Stimulated activated CD4-positive, alpha-beta T cell treated with anti-CD3 and anti-CD28 coated beads, Interleukin-4, amount 100 ng/mL, for 24 hours (primary cell): Measurements from ENCODE around the gene FNDC3B.
"Not testable (repeated sequence)": the region's sequence is repeated elsewhere in the genome, so short reads cannot be mapped to it uniquely, and the experiment has no call there.

Experiments used
- DNase-seq: peaks from one replicate; pipeline ENCODE4 v3.0.0-alpha.2; 2020

FNDC3B gene

GRCh38 chr3:172249039-172249438 is 209.7 kb downstream of the FNDC3B start:
- DNase-seq, result no peak

GRCh38 chr3:172251211-172251610 is 211.8 kb downstream of the FNDC3B start:
- no peak for DNase-seq

GRCh38 chr3:172253200-172253599 is 213.8 kb downstream of the FNDC3B start:
- DNase-seq, result no peak

GRCh38 chr3:172254542-172254941 is 215.2 kb downstream of the FNDC3B start:
- DNase-seq, result no peak

GRCh38 chr3:172255321-172255720 is 215.9 kb downstream of the FNDC3B start:
- not testable (repeated sequence) for DNase-seq

- DNase-seq, result no peak
Measured at GRCh38 chr3:172256101-172256734, 216.8 kb downstream of the FNDC3B start.

GRCh38 chr3:172257648-172258400 is 218.4 kb downstream of the FNDC3B start:
- DNase-seq, result no peak

- no peak for DNase-seq
Measured at GRCh38 chr3:172258624-172259023, 219.2 kb downstream of the FNDC3B start.

GRCh38 chr3:172259111-172259541 is 219.7 kb downstream of the FNDC3B start:
- DNase-seq, result no peak

- DNase-seq, result no peak
Measured at GRCh38 chr3:172259726-172260248, 220.4 kb downstream of the FNDC3B start.

GRCh38 chr3:172260381-172260780 is 221.0 kb downstream of the FNDC3B start:
- DNase-seq, result no peak

- DNase-seq, result no peak
Measured at GRCh38 chr3:172261054-172261453, 221.7 kb downstream of the FNDC3B start.

GRCh38 chr3:172262991-172263608 is 223.7 kb downstream of the FNDC3B start:
- no peak for DNase-seq

- no peak for DNase-seq
Measured at GRCh38 chr3:172263781-172264486, 224.6 kb downstream of the FNDC3B start.

- DNase-seq, result no peak
Measured at GRCh38 chr3:172266103-172266502, 226.7 kb downstream of the FNDC3B start.

GRCh38 chr3:172268425-172268824 is 229.0 kb downstream of the FNDC3B start:
- DNase-seq, result no peak

- DNase-seq, result no peak
Measured at GRCh38 chr3:172268868-172269267, 229.5 kb downstream of the FNDC3B start.

GRCh38 chr3:172270557-172271166 is 231.3 kb downstream of the FNDC3B start:
- DNase-seq, result no peak

GRCh38 chr3:172271386-172271976 is 232.1 kb downstream of the FNDC3B start:
- no peak for DNase-seq

- no peak for DNase-seq
Measured at GRCh38 chr3:172272698-172273097, 233.3 kb downstream of the FNDC3B start.

- DNase-seq, result no peak
Measured at GRCh38 chr3:172273378-172273777, 234.0 kb downstream of the FNDC3B start.

- DNase-seq, result no peak
Measured at GRCh38 chr3:172274906-172275305, 235.5 kb downstream of the FNDC3B start.
